ENCODE data around the gene RGL3. TPM values are rescaled to one million over a fixed set of nuclear protein-coding genes. Genes with fewer than 3 reads are reported as not detected.

RGL3 gene
- total RNA-seq, 1 donor from 2014 or later = 0.33 TPM

- no peaks in the 10 kb centered on the region for H3K4me1 Mint-ChIP-seq
- CTCF ChIA-PET = no interaction called here
- H3K36me3 Mint-ChIP-seq (ENCODE audit: low read depth) = peaks cover 13% of the 10 kb centered on the region
- ATAC-seq (ENCODE audit: low read depth) = no peak
- TF ChIP-seq CTCF (IDR thresholded peaks at IDR 0.05) = no peak
- intact Hi-C loops (cut with micrococcal nuclease) = no loop called here
- DNase-seq = no peak
- POLR2A ChIA-PET = no interaction called here
- H3K27ac Mint-ChIP-seq = no peak overlapping the region
- H3K27me3 Mint-ChIP-seq = peaks cover 3% of the 10 kb centered on the region
- no peaks in the 10 kb centered on the region for H3K9me3 Mint-ChIP-seq
- H3K4me3 Mint-ChIP-seq = no peak overlapping the region
These were observed 57.1 kb downstream of the RGL3 start for GRCh38 chr19:11361771-11362731.

- Mint-ChIP-seq H3K27me3 (peaks cover 5% of the 10 kb centered on the region), H3K36me3 (ENCODE audit: low read depth) (peaks cover 11% of the 10 kb centered on the region), H3K9me3 (no peaks in the 10 kb centered on the region), H3K27ac (no peak overlapping the region), H3K4me1 (peaks cover 3% of the 10 kb centered on the region), H3K4me3 (no peak overlapping the region)
- ATAC-seq (ENCODE audit: low read depth) = no peak
- intact Hi-C loops (cut with micrococcal nuclease) = no loop called here
- DNase-seq = no peak
- no peak for TF ChIP-seq CTCF (IDR thresholded peaks at IDR 0.05)
- ChIA-PET POLR2A (interaction anchor here (0.8 to 1.2 kb wide), 2 partner anchors 11 to 13 kb away, joined by 3 to 4 read pairs; partner anchors contain the start of gene SWSAP1), CTCF (no interaction called here)
These were observed 57.9 kb downstream of the RGL3 start for GRCh38 chr19:11361037-11361770.

GRCh38 chr19:11359421-11359820 is 59.7 kb downstream of the RGL3 start:
- TF ChIP-seq CTCF (IDR thresholded peaks at IDR 0.05) = no peak
- Mint-ChIP-seq H3K27ac (no peak overlapping the region), H3K27me3 (peaks cover 12% of the 10 kb centered on the region), H3K9me3 (no peaks in the 10 kb centered on the region), H3K4me1 (peaks cover 11% of the 10 kb centered on the region), H3K36me3 (ENCODE audit: low read depth) (peaks cover under 1% of the 10 kb centered on the region), H3K4me3 (no peak overlapping the region)
- intact Hi-C loops (cut with micrococcal nuclease) = no loop called here
- DNase-seq (no peak), ATAC-seq (ENCODE audit: low read depth) (no peak)
- CTCF ChIA-PET = no interaction called here
- POLR2A ChIA-PET = no interaction called here

GRCh38 chr19:11356676-11357550 is 62.2 kb downstream of the RGL3 start:
- DNase-seq = no peak
- H3K27ac Mint-ChIP-seq = no peak overlapping the region
- no peak for ATAC-seq (ENCODE audit: low read depth)
- intact Hi-C loops (cut with micrococcal nuclease) = no loop called here
- H3K9me3 Mint-ChIP-seq = no peaks in the 10 kb centered on the region
- H3K27me3 Mint-ChIP-seq = peaks cover 12% of the 10 kb centered on the region
- POLR2A ChIA-PET = no interaction called here
- peaks cover 11% of the 10 kb centered on the region for H3K4me1 Mint-ChIP-seq
- CTCF ChIA-PET = no interaction called here
- no peak for TF ChIP-seq CTCF (IDR thresholded peaks at IDR 0.05)
- no peaks in the 10 kb centered on the region for H3K36me3 Mint-ChIP-seq (ENCODE audit: low read depth)
- no peak overlapping the region for H3K4me3 Mint-ChIP-seq

Measured in activated B cell treated with CpG ODN at 0.5 μM for 24 hours (primary cell).